ENCODE measurements around the gene PLA2G6. TPM values are rescaled to one million over a fixed set of nuclear protein-coding genes. Genes with fewer than 3 reads are reported as not detected.

Gene PLA2G6
- total RNA-seq, 4 donors from 2014 or later: 30.7 to 327 (median 72.3) TPM

- no peak overlapping the region for H3K4me3 ChIP-seq
- H3K27ac ChIP-seq: no peak overlapping the region
- no peaks in the 10 kb centered on the region for H3K27me3 ChIP-seq
- in situ Hi-C loops (cut with MboI; ENCODE audit: low pct_ligation_motif_present in 1 of 4, low pct_unique_long_range_greater_than_20kb in 1 of 4, low sequenced_read_pairs in 3 of 4): loop anchor here in 1 of 4 donors (25.0 kb wide), 1 partner anchor 489 kb away; the partner anchor contains the start of gene DMC1
- DNase-seq: no peak
- peaks cover 0 to 26% (median 4%) of the 10 kb centered on the region in 4 donors for H3K36me3 ChIP-seq
- intact Hi-C loops (cut with DNase I; ENCODE audit: low total_unique reads): no loop called here
- 90 to 93% methylated on average over 9 to 27 of the region's 28 CpGs for WGBS, 2 donors (ENCODE audit: low coverage in 1 of 2)
- H3K4me1 ChIP-seq: peaks cover 0 to 7% (median 2%) of the 10 kb centered on the region in 4 donors
- no peak for TF ChIP-seq EP300 (IDR thresholded peaks at IDR 0.05; ENCODE audit: low read depth)
- no peak for TF ChIP-seq POLR2AphosphoS5 (IDR thresholded peaks at IDR 0.05)
- TF ChIP-seq POLR2A (IDR thresholded peaks at IDR 0.05): no peak
- no peaks in the 10 kb centered on the region for H3K9me3 ChIP-seq
Measured at GRCh38 chr22:38073150-38074130, 108.2 kb downstream of the PLA2G6 start.

DNA sequence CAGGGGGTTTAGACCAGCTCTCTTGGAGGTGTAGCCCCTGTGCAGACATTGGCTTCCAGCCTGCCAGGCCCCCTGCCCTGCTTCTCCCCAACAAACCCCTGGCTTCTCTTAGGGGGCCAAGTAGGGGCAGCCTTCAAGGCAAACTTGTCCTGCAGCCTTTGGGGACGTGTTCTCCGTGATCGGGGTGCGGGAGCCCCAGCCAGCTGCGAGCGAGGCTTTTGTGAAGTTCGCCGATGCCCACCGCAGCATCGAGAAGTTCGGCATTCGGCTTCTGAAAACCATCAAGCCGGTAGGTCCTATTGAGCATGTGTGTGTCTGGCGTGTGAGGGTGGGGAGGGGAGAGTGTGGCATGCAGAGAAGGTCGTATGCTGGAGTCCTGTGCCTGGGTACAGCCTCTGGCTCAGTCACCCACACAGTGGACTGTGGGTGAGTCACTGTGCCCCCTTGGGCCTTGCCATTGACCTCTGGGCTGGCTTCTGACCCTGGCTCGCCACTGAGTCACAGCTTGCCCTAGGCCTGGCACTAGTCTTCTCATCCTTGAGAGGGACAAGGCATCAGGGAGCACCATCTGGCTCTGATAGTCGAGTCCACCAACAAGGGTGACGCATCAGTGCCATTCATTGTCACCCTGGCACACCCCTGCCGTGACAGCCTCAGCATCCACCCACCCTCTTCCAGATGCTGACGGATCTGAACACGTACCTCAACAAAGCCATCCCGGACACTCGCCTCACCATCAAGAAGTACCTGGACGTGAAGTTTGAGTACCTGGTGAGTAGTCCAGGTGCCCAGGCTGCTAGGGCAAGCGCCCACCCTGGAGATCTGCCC is 109.1 kb downstream of the PLA2G6 start:
- H3K4me1 ChIP-seq: peaks cover 0 to 7% (median 2%) of the 10 kb centered on the region in 4 donors
- no peak overlapping the region for H3K4me3 ChIP-seq
- intact Hi-C loops (cut with DNase I; ENCODE audit: low total_unique reads): no loop called here
- in situ Hi-C loops (cut with MboI; ENCODE audit: low pct_ligation_motif_present in 1 of 4, low pct_unique_long_range_greater_than_20kb in 1 of 4, low sequenced_read_pairs in 3 of 4): loop anchor here in 1 of 4 donors (25.0 kb wide), 1 partner anchor 490 kb away; the partner anchor contains the start of gene DMC1
- H3K36me3 ChIP-seq: peaks cover 0 to 26% (median 4%) of the 10 kb centered on the region in 4 donors
- no peak for TF ChIP-seq POLR2A (IDR thresholded peaks at IDR 0.05)
- TF ChIP-seq, protein P1, sequence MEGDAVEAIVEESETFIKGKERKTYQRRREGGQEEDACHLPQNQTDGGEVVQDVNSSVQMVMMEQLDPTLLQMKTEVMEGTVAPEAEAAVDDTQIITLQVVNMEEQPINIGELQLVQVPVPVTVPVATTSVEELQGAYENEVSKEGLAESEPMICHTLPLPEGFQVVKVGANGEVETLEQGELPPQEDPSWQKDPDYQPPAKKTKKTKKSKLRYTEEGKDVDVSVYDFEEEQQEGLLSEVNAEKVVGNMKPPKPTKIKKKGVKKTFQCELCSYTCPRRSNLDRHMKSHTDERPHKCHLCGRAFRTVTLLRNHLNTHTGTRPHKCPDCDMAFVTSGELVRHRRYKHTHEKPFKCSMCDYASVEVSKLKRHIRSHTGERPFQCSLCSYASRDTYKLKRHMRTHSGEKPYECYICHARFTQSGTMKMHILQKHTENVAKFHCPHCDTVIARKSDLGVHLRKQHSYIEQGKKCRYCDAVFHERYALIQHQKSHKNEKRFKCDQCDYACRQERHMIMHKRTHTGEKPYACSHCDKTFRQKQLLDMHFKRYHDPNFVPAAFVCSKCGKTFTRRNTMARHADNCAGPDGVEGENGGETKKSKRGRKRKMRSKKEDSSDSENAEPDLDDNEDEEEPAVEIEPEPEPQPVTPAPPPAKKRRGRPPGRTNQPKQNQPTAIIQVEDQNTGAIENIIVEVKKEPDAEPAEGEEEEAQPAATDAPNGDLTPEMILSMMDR (IDR thresholded peaks at IDR 0.05): no peak
- no peak for TF ChIP-seq EP300 (IDR thresholded peaks at IDR 0.05; ENCODE audit: low read depth)
- no peak for TF ChIP-seq POLR2AphosphoS5 (IDR thresholded peaks at IDR 0.05)
- H3K27me3 ChIP-seq: no peaks in the 10 kb centered on the region
- 95% methylated on average over 24 of the region's 25 CpGs; no CpG with 5 or more reads in 1 of the 2 donors for WGBS, 2 donors (ENCODE audit: low coverage in 1 of 2)
- no peak overlapping the region for H3K27ac ChIP-seq
- DNase-seq: no peak
- H3K9me3 ChIP-seq: no peaks in the 10 kb centered on the region

GRCh38 chr22:38071421-38072321 is 110.0 kb downstream of the PLA2G6 start:
- Histone ChIP-seq H3K9me3 (no peaks in the 10 kb centered on the region), H3K27ac (no peak overlapping the region), H3K27me3 (no peaks in the 10 kb centered on the region), H3K36me3 (peaks cover 0 to 26% (median 4%) of the 10 kb centered on the region in 4 donors), H3K4me3 (no peak overlapping the region), H3K4me1 (peaks cover 0 to 7% (median 2%) of the 10 kb centered on the region in 4 donors)
- intact Hi-C loops (cut with DNase I; ENCODE audit: low total_unique reads) (no loop called here), in situ Hi-C loops (cut with MboI; ENCODE audit: low pct_ligation_motif_present in 1 of 4, low pct_unique_long_range_greater_than_20kb in 1 of 4, low sequenced_read_pairs in 3 of 4) (loop anchor here in 1 of 4 donors (25.0 kb wide), 1 partner anchor 491 kb away; the partner anchor contains the start of gene DMC1)
- no peak for TF ChIP-seq POLR2A (IDR thresholded peaks at IDR 0.05)
- TF ChIP-seq POLR2AphosphoS5 (IDR thresholded peaks at IDR 0.05): no peak
- TF ChIP-seq EP300 (IDR thresholded peaks at IDR 0.05; ENCODE audit: low read depth): no peak
- TF ChIP-seq, protein P1 (IDR thresholded peaks at IDR 0.05): no peak
- 90% methylated on average over 21 of the region's 22 CpGs; no CpG with 5 or more reads in 1 of the 2 donors for WGBS, 2 donors (ENCODE audit: low coverage in 1 of 2)
- no peak for DNase-seq
